ENCODE measurements around the gene WNT7A. TPM values are rescaled to one million over a fixed set of nuclear protein-coding genes. Genes with fewer than 3 reads are reported as not detected.

WNT7A gene
- polyA plus RNA-seq, 4 donors, result 0.04 to 0.14 TPM; not detected in 2

DNA sequence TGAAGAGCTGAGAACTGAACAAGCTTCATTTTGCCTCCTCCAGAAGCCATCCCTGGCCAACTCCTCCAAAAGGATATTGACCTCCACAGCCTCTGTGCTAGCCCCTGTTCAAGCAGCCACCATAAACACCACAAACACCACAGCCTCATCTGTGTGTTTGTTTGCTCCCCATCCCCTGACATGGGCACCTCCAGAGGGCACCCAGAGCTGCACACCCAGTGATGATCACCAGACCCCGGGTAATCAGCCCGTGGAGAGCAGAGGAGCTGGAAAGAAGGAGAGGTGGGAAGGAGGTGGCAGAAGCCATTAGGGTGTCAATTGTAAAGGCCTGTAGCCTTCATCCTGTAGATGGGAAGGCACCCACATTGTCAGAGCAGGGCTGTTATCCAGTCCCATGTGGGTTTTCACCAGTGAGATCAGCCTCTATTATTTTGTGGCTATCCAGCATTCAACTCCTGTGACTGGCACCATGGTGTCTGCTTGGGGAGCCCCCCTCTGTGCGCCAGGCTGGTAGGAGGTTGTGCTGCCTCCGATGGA, 6.8 kb upstream of the WNT7A start:
- DNase-seq (ENCODE audit: low read depth in 4 of 4, low spot score in 3 of 4), result no peak

DNA sequence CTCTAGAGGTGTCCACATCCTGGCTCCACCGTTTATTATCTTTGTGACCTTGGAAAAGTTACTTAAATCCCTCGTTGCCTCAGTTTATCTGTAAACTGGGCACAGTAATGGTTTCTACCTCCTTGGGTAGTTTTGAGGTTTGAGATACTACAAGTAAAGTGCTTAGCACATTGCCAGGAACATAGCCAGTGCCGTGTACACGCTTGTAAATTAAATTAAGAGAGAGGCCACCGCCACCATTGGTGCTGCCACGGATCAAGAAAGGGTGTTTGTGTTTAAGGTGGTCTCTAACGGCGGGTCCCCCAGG, 5.8 kb upstream of the WNT7A start:
- no peak for DNase-seq (ENCODE audit: low read depth in 4 of 4, low spot score in 3 of 4)

DNA sequence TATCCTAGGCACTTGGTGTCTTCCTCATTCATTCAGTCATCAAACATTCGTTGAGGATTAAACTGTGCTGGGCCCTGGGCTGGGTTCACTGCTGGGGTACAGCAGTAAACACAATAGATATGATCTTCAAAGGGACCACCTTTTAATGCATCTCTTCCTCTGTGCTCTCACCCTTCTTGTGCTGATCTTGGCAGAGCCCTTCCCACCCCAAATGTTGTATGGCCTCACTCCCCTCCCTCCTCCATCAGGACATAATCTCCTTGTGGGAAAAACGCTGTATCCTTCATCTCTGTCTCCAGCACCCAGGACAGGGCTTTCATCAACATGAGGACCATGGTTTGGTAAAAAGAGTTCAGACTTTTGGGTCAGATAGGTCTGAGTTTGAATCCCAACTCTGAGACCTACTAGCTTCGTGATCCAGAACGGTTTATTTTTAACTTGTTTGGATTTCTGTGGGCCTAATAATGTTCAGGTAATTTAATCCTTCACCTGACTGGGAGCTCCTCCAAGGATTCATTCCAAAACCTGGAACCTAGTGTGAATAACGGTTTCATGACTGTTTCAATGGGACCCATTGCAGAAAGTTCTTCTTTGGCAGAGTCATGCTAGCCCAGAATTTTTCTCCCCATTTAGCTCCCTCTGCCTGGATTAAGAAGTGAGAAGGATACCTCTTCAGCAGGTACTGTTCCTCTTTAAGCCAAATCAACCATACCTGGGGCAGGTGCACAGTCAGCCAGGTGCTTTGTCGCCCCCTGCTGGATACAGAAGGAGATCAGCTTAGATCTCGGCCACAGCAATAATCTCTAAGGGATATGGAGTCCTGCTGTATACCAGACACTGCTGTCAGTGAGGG, 5.2 kb upstream of the WNT7A start:
- no peak for DNase-seq (ENCODE audit: low read depth in 4 of 4, low spot score in 3 of 4)

DNA sequence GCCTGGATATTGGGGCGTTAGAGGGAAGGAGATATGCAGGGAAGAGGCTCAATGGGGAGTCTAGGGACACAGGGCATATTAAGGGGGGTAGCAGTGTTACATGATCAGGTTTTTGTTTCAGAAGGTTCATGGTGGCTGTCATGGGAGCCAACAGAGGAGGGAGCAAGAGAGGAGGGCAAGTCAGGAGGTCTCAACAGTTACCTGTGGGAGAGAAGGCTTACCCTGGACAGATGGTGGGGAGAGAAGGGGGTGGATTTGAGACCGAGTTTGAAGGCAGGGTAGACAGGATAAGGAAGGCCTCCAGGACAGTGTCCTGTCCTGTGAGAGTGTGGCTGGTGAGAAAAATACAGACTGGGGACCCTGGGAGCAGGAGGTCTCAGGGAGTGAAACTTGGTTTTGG, 3.8 kb upstream of the WNT7A start:
- no peak for DNase-seq (ENCODE audit: low read depth in 4 of 4, low spot score in 3 of 4)

DNA sequence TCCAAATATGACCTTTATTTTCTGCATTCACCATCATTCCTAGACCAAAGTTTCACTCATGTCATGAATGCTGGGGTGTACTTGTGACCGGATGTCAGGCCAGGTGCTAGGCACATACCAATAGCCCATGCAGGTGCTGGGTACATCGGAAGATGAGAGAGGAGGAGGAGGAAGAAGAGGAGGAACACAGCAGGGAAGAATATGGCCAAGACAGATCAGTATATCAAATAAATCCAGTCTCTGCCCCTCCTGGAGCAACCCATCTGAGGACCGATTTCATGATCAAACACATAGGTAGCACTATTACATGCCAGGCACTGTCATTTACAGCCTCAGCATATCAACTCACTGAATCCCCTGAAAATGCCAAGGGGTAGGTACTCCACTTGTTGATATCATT, 3.0 kb upstream of the WNT7A start:
- no peak for DNase-seq (ENCODE audit: low read depth in 4 of 4, low spot score in 3 of 4)

DNA sequence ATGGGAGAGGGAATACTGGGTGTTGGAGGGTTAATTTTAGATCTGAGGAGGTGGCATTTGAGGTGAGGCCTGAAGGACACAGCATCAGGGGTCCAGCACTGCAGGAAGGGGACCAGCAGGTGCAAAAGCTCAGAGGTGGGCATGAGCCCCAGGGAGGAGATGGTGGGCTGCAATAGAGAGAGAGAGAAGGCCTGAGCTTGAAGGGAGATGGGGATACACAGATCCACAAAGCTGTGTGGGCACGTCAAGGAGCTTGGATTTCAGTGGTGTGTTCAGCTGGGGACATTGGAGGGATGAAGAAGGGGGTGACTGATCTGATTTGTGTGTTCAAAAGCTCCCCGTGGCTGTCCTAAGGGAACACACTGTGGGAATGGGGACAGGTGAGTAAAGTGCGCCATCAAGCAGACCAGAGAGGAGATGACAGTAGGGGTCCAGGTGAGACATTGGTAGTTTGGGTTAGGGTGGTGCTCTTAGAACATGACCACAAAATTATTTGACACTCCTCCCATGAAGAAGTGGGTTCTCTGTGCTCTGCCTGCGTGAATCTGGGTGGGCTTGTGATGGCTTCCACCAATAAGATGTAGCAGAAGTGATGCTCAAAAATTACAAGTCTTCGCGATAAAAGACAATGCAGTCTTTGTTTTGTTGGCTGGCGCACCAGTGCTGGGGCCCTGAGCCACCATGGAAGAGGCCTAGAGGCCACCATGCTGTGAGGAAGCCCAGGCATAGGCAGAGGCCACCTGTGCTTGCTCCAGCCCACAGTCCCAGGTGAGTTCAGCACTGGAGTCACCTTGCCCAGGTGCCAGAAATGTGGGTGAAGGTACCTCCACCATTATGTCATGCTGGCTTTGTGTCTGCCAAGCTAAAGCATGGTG, 1.9 kb upstream of the WNT7A start:
- no peak for DNase-seq (ENCODE audit: low read depth in 4 of 4, low spot score in 3 of 4)

DNA sequence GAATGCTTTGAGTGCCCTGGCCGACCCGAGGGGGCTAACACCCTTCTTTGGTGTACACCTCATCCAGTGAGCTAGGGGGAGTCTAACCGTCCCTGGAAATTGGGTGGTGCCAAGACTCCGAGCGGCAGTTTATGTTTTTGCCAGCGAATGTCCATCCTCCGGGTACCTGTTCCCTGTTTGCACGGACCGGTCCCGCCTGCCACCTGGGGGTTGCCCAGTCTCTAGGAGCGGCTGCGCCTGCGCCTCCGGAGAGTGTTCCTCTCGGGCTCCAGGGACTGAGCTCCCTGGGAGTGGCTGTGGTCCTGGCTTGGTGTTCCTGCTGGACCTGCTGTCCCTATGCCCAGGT, 913 bp upstream of the WNT7A start:
- DNase-seq (ENCODE audit: low read depth in 4 of 4, low spot score in 3 of 4), result no peak

DNA sequence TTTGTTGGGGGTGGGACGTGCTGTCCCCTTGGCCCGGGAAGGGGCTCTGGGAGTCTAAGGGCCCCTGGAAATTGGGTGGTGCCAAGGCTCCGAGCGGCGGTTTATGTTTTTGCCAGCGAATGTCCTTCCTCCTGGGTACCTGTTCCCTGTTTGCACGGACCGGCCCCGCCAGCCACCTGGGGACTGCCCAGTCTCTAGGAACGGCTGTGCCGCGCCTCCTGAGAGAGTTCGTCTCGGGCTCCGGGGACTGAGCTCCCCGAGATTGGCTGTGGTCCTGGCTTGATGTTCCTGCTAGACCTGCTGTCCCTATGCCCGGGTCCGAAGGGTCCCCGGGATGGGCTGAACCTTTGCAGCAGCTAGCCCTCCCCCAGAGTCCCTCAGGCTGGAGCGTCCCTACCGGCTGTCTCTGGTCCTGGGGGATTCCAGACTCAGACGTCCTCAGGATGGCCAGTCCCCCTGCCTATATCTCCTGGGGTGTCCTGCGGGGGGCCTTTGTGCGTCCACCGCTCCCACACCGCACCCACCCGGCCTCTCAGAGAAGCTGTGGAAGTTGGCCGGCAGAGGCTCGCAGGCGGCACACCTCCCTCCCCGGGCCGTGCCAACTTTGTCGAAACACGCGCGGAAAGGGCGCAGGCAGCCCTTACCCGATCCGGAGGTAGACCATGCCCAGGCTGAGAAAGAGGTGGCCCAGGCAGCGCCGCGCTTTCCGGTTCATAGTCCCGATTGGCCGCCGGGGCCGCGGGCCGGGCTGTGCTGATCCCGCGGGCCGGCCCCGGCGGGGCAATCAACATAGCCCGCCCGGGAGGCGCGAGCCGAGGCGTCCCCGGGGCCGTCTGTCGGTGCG, 547 bp downstream of the WNT7A start:
- DNase-seq (ENCODE audit: low read depth in 4 of 4, low spot score in 3 of 4), result no peak

DNA sequence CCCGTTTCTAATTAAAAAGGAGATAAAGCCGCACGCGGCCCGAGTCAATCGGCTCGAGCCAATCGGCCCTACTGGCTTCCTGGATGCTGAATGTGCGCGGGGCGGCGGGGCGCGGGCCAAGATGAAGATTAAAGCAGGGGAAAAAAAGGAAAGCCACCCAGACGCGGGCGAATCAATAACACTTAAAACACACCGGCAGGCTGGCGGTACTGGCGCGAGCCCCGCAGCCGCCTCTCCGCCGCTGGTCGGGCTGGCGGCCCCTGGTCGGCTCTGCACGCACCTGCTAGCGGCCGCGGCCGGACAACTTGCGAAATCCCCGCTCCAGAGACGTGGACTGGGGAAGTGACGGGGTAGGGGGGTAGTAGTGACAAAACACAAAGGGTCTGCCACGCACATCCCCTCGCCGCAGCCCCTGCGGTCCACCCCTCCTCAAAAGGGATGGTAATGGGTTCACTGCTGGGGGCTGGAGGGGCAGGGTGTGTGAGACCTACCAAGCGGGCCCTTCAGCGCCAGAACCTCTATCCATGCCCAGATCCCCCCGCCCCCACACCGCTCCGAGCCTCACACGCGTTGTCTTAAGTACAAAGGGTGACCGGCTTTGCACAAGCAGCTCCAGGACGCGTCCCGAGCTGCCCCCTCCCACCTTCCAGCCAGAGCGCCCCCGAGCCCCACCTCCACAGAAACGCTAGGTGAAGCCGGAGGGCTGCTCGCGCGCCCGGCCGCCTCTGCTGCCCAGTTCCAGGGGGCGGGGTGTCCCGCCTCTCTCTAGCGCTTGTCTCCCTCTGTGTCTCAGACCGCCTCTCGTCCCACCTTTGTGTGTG, 1.4 kb downstream of the WNT7A start:
- DNase-seq (ENCODE audit: low read depth in 4 of 4, low spot score in 3 of 4), result no peak

DNA sequence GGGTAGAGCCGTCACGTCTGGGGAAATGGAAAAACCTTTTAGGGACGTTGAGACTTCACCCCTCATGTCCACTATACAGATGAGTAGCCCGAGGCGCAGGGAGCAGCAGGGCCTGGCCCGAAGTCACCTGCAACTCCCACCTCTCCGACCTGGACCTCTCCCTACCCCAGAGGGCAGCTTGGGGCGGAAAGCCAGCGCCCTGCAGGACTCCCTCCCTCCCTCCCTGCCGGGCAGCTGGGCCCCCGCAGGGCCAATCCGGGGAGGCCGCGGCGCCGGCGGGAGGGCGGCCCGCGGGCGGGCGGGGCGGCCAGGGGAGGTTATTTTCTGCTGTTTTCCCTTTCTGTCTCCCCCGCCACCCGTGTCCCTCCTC, 2.0 kb downstream of the WNT7A start:
- no peak for DNase-seq (ENCODE audit: low read depth in 4 of 4, low spot score in 3 of 4)

DNA sequence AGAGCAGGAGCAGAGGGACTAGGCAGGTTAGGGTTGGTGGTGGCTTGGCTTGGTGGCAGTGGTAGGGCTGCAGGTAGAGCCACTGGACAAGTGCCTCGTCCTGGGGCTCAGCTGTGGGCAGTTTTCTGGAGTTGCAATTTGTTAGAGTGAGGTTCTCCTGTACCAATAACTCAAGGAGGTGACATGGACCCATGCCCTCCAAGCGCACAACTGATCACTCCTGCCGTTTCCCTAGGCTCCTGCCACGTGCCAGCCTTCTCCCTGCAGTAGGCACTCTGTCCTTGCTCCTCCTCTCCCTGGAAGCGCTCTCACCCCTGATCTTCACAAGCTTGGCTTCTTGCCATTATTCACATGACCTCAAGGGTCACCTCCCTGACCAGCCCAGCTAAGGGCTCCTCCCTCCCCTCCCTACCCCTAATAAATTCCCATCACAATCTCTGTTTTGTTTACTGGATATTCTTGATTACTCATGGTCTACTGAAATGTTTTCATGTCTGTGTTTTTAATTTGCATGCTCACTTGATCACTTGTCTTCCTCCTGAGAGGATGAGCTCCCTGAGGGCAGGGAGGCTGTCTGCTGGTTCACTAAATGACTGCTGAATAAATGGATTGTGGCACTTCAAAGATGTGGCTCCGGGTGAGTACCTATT, 3.3 kb downstream of the WNT7A start:
- no peak for DNase-seq (ENCODE audit: low read depth in 4 of 4, low spot score in 3 of 4)

DNA sequence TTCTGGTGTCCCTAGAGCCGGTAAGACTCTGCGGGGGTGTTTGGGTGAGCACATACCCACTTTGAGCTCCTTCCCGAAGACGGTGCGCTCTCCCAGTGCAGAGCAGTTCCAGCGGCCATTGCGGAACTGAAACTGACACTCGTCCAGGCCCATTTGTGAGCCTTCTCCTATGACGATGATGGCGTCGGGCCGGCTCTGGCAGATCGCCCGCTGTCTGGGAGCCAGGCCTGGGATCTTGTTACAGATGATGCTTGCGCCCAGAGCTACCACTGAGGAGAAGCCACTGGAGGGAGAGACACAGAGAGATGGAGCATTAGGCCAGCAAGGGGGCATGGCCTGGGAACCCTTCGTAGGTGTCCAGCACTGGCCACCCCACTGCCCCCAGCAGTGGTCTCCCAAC, 5.0 kb downstream of the WNT7A start:
- no peak for DNase-seq (ENCODE audit: low read depth in 4 of 4, low spot score in 3 of 4)

DNA sequence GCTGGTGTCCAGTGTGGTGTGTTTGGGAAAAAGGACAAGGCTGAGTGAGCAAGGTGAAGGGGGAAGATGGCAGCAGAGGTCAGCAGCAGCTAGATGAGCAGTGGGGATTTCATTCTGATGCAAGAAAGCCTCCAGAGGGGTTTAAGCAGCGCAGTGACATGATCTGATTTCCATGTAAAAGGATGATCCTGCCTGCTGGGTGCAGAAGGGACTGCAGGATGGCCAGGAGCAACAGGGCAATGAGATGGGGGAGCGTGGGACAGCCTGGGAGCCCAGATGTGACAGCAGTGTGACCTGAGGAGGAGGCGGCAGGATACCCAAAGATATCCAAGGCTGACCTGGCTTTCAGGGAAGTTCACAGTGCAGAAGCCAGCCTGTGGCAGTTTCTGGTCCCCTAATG, 6.1 kb downstream of the WNT7A start:
- no peak for DNase-seq (ENCODE audit: low read depth in 4 of 4, low spot score in 3 of 4)

DNA sequence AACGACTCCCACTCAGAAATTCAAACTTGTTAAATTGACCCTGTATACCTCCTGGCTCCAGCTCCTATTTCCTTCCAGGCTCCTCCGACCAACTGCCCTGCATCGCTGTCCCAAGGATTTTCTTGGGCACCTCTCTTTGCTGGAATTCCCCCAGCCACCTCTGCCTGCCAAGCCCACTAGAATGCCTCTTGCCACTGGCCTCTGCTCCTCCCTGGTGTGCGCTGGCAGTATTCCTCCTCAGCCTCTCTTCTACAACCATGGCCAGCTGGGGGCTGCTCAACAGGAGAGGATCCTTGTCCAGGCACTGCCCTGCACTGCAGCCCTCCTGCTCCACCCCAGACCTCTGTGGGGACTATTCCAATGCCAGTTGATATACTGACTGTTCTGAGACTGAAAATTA, 7.4 kb downstream of the WNT7A start:
- no peak for DNase-seq (ENCODE audit: low read depth in 4 of 4, low spot score in 3 of 4)

DNA sequence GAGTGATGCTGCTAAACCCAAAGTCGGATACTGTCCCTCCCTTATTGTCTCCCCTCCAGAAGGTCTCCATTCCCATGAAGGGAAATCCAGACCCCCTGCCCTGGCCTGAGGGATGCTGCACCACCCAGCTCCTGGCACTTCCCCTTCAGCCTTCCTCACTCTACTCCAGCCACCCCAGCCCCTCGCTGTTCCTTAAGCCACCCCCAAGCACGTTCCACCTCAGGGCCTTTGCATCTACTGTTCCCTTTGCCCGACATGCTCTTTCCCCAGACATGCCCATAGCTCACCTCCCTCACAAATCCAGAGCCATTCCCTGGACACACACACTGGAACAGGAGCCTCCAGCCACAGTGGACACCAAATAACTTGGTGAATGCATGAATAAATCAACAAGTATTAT, 8.1 kb downstream of the WNT7A start:
- no peak for DNase-seq (ENCODE audit: low read depth in 4 of 4, low spot score in 3 of 4)

DNA sequence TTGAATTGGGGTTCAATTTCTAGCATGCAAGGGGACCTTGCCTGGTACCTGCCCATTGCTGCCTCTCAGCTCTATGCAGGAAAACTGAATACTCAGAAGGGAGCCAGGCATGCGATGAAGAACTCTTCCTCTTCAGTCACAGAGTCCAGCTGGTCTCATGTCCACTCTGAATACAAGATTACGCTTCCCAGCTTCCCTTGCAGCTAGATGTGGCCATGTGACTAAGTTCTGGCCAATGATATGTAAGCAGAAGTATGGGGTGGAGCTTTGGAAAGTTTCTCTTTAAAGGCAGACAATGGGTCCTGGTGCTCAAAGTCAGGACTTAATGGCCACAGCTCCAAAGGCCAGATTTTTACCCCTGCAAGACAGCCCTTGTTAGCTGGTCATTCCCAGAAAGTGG, 9.0 kb downstream of the WNT7A start:
- DNase-seq (ENCODE audit: low read depth in 4 of 4, low spot score in 3 of 4), result no peak

DNA sequence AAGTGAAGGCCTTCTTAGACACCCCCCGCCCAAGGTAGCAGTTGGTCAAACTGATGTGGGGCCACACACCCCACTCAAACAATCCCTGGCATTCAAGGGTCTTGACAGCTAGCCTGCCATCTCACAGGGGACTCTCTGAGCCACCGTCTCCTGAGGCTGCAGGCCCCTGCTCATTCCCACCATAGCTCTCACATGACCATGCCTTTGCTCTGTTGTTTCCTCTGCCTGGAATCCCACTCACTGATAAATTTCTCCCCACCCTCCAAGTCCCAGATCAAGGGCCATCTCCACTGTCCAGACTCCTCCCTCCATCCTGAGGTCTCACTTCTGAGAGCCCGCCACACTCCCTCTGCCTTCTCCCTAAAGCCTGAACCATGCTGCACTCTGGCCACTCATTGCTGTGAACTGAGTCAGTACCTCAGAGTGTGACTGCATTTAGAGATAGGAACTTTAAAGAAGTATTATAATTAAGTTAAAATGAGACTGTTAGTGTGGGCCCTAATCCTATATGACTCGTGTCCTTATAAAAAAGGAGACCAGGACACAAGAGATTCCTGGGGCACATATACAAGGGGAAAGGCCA, 10.0 kb downstream of the WNT7A start:
- no peak for DNase-seq (ENCODE audit: low read depth in 4 of 4, low spot score in 3 of 4)

DNA sequence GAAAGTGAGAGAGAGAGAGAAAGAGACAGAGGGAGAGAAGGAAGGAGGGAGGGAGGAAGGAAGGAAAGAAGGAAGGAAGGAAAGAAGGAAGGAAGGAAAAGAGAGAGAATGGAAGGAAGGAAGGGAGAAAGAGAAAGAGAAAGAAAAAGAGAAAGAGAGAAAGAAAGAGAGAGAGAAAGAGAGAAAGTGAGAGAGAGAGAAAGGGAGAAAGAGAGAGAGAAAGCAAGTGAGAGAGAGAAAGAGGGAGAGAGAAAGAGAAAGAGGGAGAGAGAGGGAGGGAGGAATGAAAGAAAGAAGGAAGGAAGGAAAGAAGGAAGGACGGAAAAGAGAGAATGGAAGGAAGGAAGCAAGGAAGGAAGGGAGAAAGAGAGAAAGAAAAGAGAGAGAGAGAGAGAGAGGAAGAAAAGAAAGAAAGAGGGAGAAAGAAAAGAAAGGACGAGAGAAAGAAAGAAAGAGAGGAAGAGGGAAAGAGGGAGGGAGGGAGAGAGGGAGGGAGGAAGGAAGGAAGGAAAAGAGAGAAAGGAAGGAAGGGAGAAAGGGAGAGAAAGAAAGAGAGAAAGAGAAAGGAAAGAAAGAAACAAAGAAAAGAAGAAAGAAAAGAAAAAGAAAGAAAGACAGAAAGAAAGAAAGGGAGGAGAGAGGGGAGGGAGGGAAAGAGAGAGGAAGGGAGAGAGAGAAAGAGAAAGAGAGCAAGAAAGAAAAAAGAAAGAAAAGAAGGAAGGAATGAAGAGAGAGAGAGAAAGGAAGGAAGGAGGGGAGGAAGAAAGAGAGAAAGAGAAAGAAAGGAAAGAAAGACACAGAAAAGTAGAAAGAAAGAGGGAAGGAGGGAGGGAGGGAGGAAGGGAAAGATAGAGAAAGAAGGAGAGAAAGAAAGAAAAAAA, 10.8 kb downstream of the WNT7A start:
- DNase-seq (ENCODE audit: low read depth in 4 of 4, low spot score in 3 of 4), result no peak
